GM18502 (cell line): ENCODE measurements around the gene SHOC2.
A peak's percentile ranks its signal among the peaks of the same experiment; 100 is the strongest.

Experiments used
- ATAC-seq: cut with Tn5 transposase; IDR thresholded peaks from one replicate; pipeline ENCODE4 v1.9.1; 2021; ENCODE audit warnings: mild to moderate bottlenecking; ENCODE audit not compliant: unreplicated experiment, poor library complexity

Gene SHOC2

DNA sequence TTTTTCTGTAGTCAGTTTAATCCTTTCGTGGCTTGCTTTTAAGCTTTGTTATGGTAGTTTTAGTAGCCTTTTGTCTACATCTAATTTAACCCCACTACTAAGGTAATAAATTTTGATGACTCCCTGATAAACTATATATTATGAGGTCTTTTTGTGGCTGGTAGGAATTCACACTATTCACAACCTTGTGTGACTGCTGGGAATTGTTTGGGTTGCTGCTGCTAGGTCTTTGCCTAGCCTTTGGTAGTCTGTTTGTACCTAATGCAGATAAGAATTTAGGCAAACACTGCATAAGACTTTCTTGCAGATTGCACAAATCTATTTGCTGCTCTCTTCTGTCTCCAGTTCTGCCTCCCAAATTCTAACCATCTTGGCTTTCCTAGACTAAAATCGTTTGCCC lies 58.3 kb downstream of the SHOC2 start:
- ATAC-seq: no peak

DNA sequence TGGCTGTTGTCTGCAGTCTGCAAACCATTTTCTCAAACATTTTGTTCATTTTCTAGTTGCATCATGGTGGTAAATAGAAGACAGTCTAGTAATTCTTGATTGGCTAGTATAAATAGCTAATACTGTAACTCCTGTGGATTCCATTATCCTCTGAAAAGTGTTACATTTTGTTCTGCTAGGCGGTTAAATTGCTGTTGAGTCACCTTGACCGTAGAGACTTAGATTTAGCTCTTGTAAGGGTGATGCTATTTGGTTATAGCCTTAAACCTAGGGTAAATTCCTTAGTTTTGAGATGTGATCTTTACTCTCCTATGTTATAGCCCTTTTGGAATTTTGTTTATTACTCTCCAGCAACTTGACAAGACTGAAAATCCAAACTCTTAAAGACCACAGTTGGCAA lies 58.8 kb downstream of the SHOC2 start:
- ATAC-seq: no peak

DNA sequence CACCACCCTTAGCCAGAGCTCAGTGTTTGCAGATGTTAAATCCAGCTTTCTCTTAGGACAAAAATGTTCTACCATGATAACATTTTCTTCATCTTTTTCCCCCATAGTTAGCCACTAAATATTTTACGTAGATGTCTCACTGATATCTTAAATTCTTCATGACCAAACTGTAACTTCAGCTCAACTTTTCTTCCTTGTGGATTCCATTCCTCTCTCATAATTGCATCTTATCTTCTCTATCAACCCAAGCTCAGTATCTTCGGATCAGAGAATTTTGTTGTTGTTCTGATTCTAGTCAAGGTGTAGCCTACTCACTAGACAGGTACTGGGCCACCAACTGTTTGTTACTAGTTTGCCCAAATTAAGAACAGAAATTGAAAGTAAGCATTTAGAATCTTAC lies 60.2 kb downstream of the SHOC2 start:
- ATAC-seq: no peak

DNA sequence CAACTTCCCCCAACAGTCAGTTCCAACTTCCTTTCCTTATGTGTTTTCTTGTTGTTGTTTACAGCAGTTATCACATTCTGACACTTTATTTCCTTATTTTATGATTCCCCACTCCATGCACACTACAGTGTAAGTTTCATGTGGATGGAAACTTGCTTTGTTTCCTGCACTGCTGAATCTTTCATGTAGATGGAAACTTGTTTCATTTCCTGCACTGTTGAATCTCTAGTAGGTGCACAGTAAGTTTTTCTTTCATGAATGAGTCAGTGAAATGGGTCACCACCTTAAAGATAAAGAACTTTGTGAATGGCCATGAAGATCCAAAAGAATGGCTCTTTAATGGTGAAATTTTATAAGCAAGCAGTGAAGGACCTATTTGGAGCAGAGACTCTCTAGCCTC lies 61.4 kb downstream of the SHOC2 start:
- no peak for ATAC-seq

DNA sequence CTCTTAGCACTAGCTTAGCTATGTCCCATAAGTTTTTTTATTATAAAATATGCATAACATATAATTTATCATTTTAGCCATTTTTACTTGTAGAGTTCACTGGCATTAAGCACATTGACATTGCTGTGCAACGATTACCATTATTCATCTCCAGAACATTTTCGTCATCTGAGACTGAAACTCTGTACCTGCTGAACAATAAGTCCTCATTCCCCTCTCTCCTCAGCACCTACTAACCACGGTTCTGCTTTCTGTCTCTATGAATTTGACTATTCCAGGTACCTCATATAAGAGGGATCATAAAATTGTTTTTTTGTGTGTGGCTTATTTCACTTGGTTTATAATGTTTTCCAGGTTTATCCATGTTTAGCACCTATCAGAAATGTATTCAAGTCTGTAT lies 64.1 kb downstream of the SHOC2 start:
- ATAC-seq: no peak

DNA sequence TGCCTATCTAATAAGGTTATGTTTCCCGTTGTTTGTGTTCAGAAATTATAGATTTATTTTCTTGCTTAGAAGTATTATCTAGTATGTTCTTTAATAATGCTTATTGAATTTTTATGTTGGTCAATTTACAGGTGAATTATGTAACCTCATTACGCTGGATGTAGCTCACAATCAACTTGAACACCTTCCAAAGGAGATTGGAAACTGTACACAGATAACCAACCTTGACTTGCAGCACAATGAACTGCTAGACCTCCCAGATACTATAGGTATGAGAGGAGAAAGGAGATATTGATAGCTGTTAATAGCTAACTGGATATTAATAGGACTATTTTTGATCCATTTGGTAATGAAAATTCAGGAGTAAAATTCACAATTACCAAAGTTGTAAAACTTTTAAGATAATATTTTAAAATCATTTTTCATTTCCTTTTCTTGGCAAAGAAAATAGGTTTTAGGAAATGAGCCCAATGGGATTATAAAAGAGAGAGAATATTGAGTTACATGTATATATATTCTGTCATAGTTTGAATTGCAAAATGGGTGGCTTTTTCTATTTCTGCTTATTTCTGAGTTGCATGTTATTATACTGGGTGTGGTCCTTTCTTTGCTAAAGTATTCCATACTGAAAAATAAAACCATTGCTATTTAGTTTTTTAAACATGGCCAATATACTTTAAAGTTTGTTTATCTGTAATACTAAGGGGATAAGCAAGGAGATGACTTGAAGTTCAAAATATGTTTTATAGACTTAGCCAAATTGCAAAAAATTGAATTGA lies 66.3 kb downstream of the SHOC2 start:
- no peak for ATAC-seq

DNA sequence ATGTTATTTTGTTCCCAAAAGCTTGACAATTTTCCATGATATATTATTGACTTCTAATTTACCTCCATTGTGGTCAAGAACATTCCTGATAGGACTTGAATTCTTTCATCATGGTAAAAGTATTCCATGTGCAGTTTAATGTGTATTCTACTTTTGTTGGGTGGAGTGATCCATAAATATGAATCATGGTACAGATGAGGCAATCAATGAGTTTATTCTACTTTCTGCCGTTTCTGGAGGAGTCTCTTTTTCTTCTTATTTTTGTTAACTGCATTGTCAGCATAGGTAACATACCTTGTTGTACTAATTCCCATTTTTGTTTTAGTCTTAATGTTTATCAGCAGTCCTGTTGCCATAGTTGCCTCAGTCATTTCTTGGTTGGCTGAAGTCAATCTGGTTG lies 69.6 kb downstream of the SHOC2 start:
- no peak for ATAC-seq

DNA sequence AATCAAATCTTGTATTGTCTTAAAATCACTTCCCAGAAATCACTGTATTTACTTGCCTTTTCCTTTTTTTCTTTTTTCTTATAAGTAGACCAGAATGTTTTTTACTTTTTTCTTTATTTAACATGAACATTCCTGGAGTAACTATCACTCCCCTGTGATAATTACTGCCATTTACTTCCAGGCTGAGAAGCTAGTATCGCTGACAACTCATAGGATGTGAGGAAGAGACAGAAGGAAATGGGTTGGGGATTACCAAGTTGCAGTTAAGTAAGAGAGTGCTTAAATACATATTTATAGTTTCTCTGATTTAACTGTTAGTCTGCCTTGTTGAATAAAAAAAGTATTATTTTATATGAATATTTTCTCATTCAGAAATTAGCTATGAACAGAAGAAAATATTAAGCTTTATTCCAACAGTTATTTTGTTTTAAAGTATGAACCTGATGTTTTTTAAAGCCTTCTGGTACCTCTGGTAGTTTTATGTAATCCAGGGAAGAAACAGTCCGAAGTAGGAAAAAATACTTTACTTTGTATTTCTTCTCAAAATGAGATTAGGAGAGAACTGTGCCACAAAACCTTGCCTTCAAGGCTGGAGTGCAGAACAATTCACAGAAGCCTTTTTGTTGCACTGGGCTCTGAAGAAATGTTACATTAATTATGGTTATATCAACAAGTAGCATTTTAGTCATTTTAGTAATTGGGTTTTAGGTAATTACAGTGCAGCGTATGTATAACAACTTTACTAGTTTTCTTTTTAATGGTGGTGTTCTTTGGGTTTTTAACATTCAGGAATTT lies 72.8 kb downstream of the SHOC2 start:
- ATAC-seq: no peak

DNA sequence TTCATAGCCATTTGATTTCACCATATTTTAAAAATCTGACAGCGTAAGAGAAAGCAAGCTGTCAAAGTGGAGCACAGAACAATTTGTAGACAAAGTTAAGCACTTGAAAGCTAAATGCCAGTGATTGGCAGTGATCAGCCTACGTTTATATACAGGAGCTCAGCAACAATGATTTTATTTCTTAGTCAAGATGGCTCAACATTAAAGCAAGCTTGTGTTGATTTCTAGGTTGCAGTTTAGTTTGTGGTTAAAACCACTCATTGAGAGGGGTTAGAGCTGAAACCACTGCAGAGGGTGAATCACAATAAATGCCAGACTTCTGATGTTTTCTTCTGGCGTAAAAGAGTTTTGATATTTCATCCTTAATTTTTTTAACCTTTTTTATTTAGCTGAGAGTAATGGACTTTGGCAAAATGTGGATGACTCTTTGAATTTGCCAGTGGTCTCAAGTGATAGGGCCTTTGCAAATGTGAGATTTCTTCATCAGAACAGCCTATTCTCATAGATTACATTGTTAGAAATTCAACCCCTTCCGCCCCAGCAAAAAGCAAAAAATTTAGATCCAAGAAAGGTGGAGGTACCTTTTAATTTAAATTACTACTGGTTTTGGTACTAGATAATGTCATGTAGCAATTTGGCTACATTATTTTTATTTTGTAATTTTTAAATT lies 73.8 kb downstream of the SHOC2 start:
- ATAC-seq: peak; percentile 63

DNA sequence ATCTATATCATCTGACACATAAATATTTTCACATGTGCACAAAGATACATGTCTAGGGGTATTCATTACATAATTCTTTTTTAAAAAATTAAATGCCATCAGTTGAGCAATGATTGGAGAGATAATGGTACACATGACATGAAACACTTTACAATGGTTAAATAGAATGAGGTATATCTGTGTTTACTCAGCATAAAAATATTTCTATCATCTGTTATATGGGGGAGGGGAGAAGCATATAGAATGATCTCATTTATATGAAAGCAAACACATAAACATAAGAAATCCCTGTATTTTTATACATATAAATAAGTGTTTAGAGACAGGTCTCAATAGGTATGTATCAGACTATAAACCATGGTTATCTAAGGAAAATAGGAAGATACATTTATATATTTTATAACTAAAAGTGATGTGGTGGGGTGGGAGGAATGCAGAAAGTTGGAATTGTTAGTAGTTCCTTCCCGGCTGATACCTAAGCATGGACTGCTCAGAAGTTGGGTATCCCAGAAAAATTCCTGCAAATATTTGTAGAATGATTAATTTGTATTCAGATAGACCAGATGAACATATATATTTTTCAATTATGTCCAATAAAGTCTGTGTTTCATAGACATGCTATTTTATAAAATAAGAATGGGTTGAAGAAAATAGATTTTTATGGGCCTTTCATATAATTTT lies 75.1 kb downstream of the SHOC2 start:
- ATAC-seq: no peak

DNA sequence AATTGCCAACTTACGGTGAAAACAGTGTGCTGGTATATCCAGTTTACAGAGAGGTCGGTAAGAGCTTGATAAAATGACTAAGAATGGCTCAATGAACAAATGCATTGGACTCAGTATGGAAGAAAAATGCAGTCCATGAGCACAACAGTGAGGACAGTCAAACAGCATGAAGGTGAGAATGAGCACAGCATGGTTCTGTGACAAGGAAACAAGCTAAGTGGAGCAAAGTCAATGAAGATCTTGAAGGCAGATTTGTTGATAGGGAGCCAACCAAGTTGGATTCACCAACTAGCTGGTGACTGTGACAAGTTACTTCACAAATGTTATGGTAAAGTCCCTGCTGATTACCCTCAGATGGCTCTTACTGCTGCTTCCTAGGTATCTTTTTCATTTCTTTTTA lies 75.9 kb downstream of the SHOC2 start:
- no peak for ATAC-seq

DNA sequence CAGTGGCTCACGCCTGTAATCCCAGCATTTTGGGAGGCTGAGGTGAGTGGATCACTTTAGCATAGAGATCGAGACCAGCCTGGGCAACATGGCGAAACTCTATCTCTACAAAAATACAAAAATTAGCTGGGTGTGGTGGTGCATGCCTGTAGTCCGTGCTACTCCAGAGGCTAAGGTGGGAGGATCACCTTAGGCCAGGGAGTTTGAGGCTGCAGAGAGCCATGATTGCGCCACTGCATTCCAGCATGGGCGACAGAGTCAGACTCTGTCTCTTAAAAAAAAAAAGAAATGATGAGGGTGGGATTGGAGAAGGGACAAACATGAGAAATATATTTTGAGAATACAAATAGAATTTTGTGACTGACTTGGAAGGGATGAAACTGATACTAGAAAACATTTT lies 76.9 kb downstream of the SHOC2 start:
- no peak for ATAC-seq

DNA sequence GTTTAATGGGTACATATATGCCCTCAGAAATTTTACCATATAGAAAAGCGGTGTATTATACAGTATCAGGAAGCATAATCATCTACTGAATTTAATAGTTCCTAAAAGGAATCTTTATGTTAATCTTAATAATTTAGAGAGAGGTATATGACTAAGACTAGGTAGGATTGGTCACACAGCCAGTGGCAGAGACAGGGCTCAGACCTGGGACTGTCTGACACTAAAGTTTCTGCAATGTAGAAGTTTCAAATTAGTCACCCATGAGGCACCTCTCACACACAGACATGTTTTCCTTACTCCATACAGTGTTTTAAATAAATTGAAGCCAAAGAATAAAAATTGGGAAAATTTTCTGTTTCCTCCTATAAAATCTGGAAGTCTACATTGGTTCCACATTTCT lies 84.6 kb downstream of the SHOC2 start:
- no peak for ATAC-seq

DNA sequence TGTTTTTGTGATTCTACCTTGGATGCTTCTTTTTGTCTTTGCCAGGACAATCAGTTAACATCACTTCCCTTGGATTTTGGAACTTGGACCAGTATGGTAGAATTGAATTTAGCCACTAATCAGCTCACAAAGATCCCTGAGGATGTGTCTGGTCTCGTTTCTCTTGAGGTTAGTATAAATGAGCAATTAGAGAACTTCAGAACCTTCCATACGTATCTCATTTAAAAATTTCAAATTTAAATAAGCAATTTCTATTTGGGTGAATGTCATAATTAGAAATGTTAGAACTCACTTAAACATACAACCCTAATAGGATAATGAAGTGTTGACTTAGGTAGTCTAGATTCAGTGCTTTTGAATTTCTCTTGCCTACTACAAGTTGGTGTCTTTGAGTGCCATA lies 88.1 kb downstream of the SHOC2 start:
- no peak for ATAC-seq

DNA sequence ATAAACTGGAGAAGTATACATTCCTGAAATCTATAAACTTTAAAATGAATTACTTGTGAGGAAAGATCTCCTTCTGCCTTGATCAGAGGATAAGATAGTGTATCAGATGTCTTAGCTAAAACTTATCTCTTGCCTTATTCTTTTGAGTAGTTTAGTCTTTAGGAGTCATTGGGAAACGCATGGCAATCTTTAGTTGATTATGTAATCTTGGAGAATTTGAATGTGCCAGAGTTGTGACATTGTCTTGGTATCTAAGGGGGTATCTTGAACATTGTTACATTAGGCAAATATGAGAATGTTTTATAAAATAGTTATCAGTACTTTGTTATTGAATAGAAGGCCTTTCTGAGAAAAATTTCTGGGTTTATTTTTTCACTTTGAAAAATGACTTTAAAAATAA lies 95.8 kb downstream of the SHOC2 start:
- ATAC-seq: no peak

DNA sequence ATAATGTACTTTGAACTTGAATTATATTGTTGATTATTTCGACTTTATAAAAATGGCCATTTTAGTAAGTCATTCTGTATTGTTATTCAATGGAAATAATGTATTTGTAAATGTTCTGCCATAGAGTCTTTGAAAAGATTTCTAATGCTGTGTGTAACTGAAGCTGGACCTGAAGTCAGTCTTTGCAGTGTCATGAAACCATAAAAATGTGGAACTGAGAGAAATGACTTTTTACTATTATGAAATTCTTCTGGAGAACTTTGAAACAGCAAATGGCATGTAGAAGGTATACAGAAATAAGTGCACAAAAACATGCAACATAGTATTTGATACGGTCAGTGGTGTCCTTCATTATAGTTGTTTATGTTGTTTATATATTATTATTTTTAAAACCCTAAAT lies 97.7 kb downstream of the SHOC2 start:
- no peak for ATAC-seq

DNA sequence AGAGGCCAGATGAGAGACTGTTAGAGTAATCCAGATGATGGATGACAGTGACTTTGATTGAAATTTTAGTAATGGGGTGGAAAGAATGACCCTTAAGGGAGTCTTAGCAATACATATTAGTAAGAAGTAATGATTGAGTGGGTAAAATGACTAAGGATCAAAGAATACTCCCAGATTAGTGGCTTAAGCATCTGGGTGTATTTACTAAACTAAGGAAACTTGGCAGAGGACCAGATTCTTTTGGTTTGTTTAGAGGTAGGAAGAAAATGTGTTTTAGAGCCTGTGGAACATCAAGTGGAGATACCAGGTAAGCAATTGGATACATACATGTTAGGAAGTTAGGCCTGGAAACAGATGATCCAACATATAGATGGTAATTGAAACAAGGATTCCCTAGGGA lies 98.6 kb downstream of the SHOC2 start:
- no peak for ATAC-seq

DNA sequence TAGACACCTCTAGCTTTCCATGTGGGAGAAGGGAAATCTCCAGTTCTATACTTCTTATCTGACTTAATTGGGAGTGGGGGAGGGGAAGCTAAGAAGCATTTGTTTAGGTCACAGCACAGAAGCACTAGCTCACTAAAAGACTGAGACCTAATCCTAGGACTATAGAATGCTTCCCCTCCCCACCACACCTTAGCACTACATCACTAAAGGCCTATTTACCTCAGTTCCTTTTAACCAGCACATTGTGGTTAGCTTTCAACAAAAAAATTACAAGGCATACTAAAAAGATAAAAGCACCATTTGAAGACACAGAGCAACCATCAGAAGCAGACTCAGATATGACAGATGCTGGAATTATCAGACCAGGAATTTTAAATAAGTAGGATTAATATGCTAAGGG lies 103.7 kb downstream of the SHOC2 start:
- no peak for ATAC-seq

DNA sequence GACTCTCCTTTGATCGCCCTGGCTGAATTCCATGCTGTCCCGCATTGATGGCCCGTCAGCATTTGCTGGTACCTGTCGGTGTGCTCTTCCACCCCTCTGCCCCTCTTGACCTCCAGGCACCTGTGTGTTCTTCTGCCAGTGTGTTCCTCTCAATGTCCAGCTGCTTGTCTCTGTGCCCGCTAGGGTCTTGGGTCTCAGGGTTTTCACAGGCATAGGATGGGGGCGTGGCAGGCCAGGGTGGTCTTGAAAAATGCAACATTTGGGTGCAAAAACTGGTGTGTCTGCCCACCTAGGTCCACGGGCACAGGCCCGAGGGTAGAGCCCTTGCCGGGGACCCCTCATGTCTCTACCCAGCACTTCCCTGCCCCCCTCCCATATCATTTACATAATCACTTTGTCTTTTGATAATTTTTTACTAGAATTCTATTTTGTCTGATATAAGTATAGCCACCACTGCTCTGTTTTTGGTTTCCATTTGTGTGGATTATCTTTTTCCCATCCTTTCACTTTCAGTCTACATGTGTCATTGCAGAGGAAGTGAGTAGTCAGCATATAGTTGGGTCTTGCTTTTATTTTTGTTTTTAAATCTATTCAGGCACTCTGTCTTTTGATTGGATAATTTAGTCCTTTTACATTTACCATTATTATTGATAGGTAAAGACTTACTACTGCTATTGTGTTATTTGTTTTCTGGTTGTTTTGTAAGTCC lies 110.8 kb downstream of the SHOC2 start:
- peak; percentile 58 for ATAC-seq

DNA sequence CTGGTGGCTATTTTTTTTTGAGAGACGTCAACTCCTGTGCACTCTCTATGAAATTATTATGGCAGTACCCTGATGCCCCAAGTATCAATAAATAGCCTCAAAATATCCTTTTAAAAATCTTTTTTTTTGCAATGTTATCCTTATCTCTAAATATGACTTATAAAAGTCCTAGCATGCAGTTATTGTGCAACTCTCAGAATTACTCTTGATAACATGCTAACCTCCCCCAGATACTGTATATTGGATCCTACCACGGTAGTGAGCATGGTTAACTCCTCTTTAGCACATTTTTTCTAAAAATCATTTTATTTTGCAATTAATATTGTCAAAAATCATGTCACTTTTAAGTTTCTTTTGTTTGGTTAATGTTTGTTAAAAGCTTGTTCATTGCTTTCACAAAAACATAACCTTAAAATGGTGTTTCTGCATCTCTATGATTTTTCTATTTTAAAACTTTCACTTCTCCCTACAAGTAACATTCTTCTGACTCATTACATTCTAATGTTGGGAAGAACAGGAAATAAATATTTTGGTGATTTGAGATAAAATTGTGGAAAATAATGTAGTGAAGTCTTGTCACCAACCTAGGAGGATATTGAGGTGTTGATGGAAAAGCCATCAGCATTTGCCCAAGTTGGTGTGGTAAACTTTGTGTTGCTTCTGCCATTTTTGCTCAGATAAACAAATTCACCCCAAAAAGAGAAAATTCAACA lies 115.3 kb downstream of the SHOC2 start:
- ATAC-seq: no peak
